Progenitor cell of endocrine pancreas (in vitro differentiated cells): ENCODE measurements around the gene COP1. TPM values are rescaled to one million over a fixed set of nuclear protein-coding genes. Genes with fewer than 3 reads are reported as not detected.

Experiments
- DNase-seq: peaks from one replicate; pipeline ENCODE4 v3.0.0; 2021; ENCODE audit warnings: low spot score; ENCODE audit not compliant: unreplicated experiment
- H3K27ac Mint-ChIP-seq: 2 replicates; pipeline ENCODE4 v1.8.0; 2021; ENCODE audit warnings: mild to moderate bottlenecking, moderate library complexity, mixed read lengths
- H3K27me3 Mint-ChIP-seq: 2 replicates; pipeline ENCODE4 v1.8.0; 2021; ENCODE audit warnings: mixed read lengths
- H3K36me3 Mint-ChIP-seq: 2 replicates; pipeline ENCODE4 v1.8.0; 2022; ENCODE audit warnings: mixed read lengths; ENCODE audit not compliant: insufficient read depth
- H3K4me1 Mint-ChIP-seq: 2 replicates; pipeline ENCODE4 v1.8.0; 2021; ENCODE audit warnings: low read depth, mixed read lengths
- H3K4me3 Mint-ChIP-seq: 2 replicates; pipeline ENCODE4 v1.8.0; 2021; ENCODE audit warnings: low read depth, mild to moderate bottlenecking, moderate library complexity, mixed read lengths
- H3K9me3 Mint-ChIP-seq: 2 replicates; pipeline ENCODE4 v1.8.0; 2021; ENCODE audit warnings: low read depth, mixed read lengths
- CTCF ChIP-seq: fragments of 200-600 bp; sonication (generic); IDR thresholded peaks from one replicate; pipeline ENCODE4 v1.5.0; 2021; ENCODE audit warnings: antibody characterized with exemption, mild to moderate bottlenecking; ENCODE audit not compliant: unreplicated experiment
- total RNA-seq: library from RNA; stranded (reverse); gene quantifications from 2 replicates; pipeline ENCODE4 v1.2.1, GENCODE V29; 2021

COP1 gene
- total RNA-seq, 1 donor from 2014 or later, result 58.1 TPM

GRCh38 chr1:176136891-176137290, 70.2 kb downstream of the COP1 start:
- H3K4me1 Mint-ChIP-seq, result peaks cover 13% of the 10 kb centered on the region
- no peak for TF ChIP-seq CTCF
- H3K9me3 Mint-ChIP-seq, result peaks cover 4% of the 10 kb centered on the region
- no peaks in the 10 kb centered on the region for H3K27me3 Mint-ChIP-seq
- no peak overlapping the region for H3K4me3 Mint-ChIP-seq
- H3K36me3 Mint-ChIP-seq, result peaks cover 11% of the 10 kb centered on the region
- H3K27ac Mint-ChIP-seq, result no peak overlapping the region
- no peak for DNase-seq

GRCh38 chr1:176134666-176135065, 72.4 kb downstream of the COP1 start:
- Mint-ChIP-seq H3K27me3 (no peaks in the 10 kb centered on the region), H3K36me3 (peaks cover 10% of the 10 kb centered on the region), H3K4me3 (no peak overlapping the region), H3K27ac (no peak overlapping the region), H3K9me3 (peaks cover 4% of the 10 kb centered on the region), H3K4me1 (peaks cover 13% of the 10 kb centered on the region)
- DNase-seq, result no peak
- no peak for TF ChIP-seq CTCF

- DNase-seq, result no peak
- Mint-ChIP-seq H3K4me1 (no peaks in the 10 kb centered on the region), H3K9me3 (peaks cover 20% of the 10 kb centered on the region), H3K4me3 (no peak overlapping the region), H3K27me3 (no peaks in the 10 kb centered on the region), H3K27ac (no peak overlapping the region), H3K36me3 (peaks cover 34% of the 10 kb centered on the region)
- TF ChIP-seq CTCF, result no peak
Observed at GRCh38 chr1:176122282-176122681, 84.8 kb downstream of the COP1 start.

- no peak overlapping the region for H3K4me3 Mint-ChIP-seq
- TF ChIP-seq CTCF, result peak; percentile 14
- H3K27ac Mint-ChIP-seq, result no peak overlapping the region
- peaks cover 6% of the 10 kb centered on the region for H3K9me3 Mint-ChIP-seq
- no peaks in the 10 kb centered on the region for H3K4me1 Mint-ChIP-seq
- DNase-seq, result no peak
- peaks cover 23% of the 10 kb centered on the region for H3K36me3 Mint-ChIP-seq
- no peaks in the 10 kb centered on the region for H3K27me3 Mint-ChIP-seq
Observed at GRCh38 chr1:176119549-176119948, 87.5 kb downstream of the COP1 start.

- no peaks in the 10 kb centered on the region for H3K27me3 Mint-ChIP-seq
- DNase-seq, result no peak
- peaks cover 3% of the 10 kb centered on the region for H3K9me3 Mint-ChIP-seq
- peaks cover 21% of the 10 kb centered on the region for H3K36me3 Mint-ChIP-seq
- H3K4me1 Mint-ChIP-seq, result no peaks in the 10 kb centered on the region
- no peak for TF ChIP-seq CTCF
- no peak overlapping the region for H3K27ac Mint-ChIP-seq
- no peak overlapping the region for H3K4me3 Mint-ChIP-seq
Observed at GRCh38 chr1:176118985-176119384, 88.1 kb downstream of the COP1 start.
